ENCODE measurements around the gene TNMD.
"Not testable (repeated sequence)": the region's sequence is repeated elsewhere in the genome, so short reads cannot be mapped to it uniquely, and the experiment has no call there.

The TNMD gene

GRCh38 chrX:100584611-100585010 lies at the start of gene TNMD:
TNMD (plus strand) TSS chrX:100584936; CDS start chrX:100585019, 83 bp downstream.
- no peak within 1 kb of the TSS for H3K4me3 ChIP-seq (ENCODE audit: low read length)
- no peak for TF ChIP-seq ZNF274 (IDR thresholded peaks at IDR 0.05; ENCODE audit: low read depth, low read length)

DNA sequence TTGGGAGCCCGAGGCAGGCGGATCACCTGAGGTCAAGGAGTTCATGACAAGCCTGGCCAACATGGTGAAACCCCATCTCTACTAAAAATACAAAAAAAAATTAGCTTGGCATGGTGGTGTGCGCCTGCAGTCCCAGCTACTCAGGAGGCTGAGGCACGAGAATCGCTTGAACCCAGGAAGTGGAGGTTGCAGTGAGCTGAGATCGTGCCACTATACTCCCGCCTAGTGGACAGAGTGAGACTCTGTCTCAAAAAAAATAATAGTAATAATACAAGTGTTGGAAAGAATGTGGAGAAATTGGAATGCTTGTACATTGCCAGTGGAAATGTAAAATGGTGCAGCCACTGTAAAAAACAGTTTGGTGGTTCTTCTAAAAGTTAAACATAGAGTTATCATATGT lies 19.2 kb upstream of the TNMD start:
- not testable (repeated sequence) for H3K4me3 ChIP-seq (ENCODE audit: low read length)

DNA sequence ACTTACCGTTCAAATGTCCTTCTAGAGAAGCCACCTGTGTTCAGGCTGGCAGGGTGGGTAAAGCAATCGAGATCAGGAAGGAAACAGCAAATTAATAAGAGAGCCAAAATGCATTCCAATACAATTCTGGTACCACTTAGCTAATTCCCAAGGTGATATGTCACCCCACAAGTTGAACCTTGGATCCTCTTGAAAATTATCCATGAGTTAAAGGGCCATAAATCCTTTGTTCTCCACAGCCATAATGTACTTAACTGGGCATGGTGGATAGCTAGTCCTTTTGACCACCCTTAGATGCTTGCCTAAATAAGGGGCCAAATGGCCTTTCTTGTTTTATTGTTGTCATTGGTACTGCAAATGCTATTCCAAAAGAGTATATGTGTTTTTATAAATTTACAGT lies 2.0 kb downstream of the TNMD start:
- TF ChIP-seq ZNF274 (IDR thresholded peaks at IDR 0.05; ENCODE audit: low read depth, low read length), result no peak
- H3K4me3 ChIP-seq (ENCODE audit: low read length), result no peak overlapping the region

DNA sequence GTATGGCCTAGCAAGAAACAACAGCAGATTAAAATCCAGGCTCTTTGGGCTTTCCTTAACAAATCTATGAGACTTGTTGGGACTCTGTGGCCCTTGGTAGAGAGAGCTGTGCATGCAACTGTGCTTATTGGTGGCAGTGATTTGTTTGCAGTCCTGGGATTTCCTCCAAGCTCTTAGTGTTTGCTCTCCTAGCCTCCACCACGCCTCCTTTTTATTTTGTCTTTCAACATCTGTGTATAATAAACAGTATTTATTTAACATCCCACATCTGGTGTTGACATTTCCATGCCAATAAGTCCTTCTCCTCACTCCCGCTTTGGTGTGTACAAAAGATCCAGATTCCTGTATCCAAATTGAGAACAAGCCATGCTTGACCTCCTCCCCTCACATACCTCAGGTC lies 3.1 kb downstream of the TNMD start:
- no peak for TF ChIP-seq ZNF274 (IDR thresholded peaks at IDR 0.05; ENCODE audit: low read depth, low read length)
- H3K4me3 ChIP-seq (ENCODE audit: low read length), result no peak overlapping the region

DNA sequence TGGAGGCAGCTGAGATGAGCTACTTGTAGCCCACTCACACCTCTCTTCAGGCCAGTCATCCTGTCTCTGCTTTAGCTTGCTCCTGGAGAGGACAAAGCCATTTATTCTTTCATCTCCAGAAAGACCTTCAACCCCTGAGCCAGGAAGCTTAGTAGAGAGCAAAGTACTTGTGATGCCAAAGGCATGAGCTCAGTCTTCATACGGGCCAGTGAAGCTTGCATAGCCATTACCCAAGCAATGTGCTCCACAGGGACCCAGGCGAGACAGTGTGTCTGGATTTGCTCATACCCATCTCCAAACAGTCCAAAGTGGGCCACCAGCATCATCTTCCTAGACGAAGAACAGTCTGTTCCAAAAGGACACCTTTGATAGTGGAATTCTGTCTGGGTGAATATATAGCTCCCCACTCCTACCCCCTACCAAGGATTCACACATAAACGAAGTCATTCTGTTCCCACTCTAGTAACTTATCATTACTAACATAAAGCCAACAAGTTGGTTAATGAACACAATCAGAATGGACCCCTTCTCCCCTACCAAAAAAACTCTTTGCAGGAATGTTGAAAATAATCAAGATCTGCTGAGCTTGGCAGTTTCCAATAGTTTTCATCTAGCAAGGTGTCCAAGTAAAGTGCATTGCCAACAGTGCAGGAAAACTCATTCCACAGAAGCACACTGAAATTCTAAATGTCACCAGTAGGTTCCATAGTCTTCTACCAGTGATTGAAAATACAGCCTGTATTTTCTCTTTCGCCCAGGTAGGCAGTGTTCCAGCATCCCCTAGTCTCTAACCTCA lies 6.7 kb downstream of the TNMD start:
- no peak for TF ChIP-seq ZNF274 (IDR thresholded peaks at IDR 0.05; ENCODE audit: low read depth, low read length)

GRCh38 chrX:100593126-100593525 lies 8.4 kb downstream of the TNMD start:
- H3K4me3 ChIP-seq (ENCODE audit: low read length), result no peak overlapping the region
- no peak for TF ChIP-seq ZNF274 (IDR thresholded peaks at IDR 0.05; ENCODE audit: low read depth, low read length)

More for the DNA sequence above, 6.7 kb downstream of the TNMD start:
- H3K4me3 ChIP-seq (ENCODE audit: low read length), result no peak overlapping the region

- no peak for TF ChIP-seq ZNF274 (IDR thresholded peaks at IDR 0.05; ENCODE audit: low read depth, low read length)
- no peak overlapping the region for H3K4me3 ChIP-seq (ENCODE audit: low read length)
Observed at GRCh38 chrX:100593581-100593980, 8.8 kb downstream of the TNMD start.

GRCh38 chrX:100596601-100597000 lies 11.9 kb downstream of the TNMD start:
- H3K4me3 ChIP-seq (ENCODE audit: low read length), result no peak overlapping the region
- TF ChIP-seq ZNF274 (IDR thresholded peaks at IDR 0.05; ENCODE audit: low read depth, low read length), result no peak

GRCh38 chrX:100599456-100599855 lies 14.7 kb downstream of the TNMD start:
- no peak overlapping the region for H3K4me3 ChIP-seq (ENCODE audit: low read length)
- no peak for TF ChIP-seq ZNF274 (IDR thresholded peaks at IDR 0.05; ENCODE audit: low read depth, low read length)

DNA sequence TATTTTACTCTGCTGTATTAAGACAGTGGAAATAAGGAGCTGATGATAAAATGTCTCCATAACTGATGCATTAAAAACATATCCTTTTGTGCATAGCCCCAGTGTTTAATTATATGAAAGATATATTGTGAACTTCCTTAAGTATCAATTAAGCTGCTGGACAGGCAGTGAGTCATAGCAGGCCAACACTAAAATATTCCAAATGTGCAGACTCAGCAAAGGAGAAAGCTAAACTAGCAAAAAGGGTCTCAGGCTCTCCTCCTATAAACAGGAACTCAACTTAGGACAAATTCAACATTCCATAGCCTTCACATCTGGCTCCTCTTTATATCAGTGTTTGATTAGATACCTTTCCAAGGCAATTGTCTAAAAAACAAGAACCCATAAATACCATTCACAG lies 15.6 kb downstream of the TNMD start:
- no peak overlapping the region for H3K4me3 ChIP-seq (ENCODE audit: low read length)
- TF ChIP-seq ZNF274 (IDR thresholded peaks at IDR 0.05; ENCODE audit: low read depth, low read length), result no peak

DNA sequence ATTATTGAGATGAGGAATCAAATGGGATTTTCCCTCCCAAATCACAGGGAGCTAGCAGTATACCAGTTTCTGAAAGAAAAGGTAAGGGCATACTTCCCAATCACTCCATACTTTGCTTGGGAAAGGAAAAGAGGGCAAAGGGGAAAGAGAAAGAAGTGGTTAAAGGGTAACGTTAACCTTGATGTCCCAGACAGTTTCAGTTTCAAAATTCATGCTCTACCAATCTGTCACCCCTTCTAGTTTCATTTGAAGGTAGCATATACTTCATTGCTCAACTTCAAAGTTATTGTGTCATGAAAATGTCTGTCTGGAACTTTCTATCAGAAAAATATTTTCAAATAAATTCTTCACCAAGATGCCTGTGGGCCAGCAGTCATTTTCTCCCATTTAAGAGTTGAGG lies 16.0 kb downstream of the TNMD start:
- no peak overlapping the region for H3K4me3 ChIP-seq (ENCODE audit: low read length)
- TF ChIP-seq ZNF274 (IDR thresholded peaks at IDR 0.05; ENCODE audit: low read depth, low read length), result no peak

DNA sequence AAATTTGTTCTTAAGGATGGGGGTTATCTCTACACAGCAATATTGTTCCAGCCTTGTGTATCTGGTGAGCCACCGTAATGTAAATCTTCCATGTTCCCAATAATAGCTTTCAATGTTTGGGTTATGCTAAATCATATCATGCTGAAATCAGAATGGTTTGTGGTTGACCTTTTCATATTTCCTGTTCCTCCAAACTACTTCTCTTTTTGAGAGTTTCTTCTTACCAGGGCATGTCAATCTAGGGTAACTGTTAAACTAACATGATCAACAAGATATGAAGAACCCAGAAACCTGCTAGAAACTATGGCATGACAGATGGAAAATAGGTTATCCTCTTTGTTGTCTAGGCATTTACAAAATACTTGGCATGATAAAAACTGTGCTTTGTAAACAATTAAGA lies 22.0 kb downstream of the TNMD start:
- no peak overlapping the region for H3K4me3 ChIP-seq (ENCODE audit: low read length)
- no peak for TF ChIP-seq ZNF274 (IDR thresholded peaks at IDR 0.05; ENCODE audit: low read depth, low read length)

DNA sequence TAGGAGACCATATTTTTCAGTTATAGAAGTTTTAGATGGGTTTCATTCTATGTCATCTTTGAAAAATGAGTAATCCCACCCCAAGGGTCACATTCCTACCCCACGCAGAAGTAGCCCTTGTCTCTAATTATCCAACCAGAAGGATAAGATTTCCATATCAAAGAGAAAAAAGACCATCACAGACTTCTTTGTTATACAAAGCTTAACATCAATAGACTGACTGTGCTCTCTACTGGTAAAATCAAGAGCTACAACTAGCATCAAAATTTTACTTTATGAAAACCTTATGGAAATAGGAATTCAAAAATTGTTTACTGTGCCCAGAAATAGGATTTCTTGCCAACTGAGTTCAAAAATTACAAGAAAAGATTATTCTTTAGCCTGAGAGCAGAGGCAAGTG lies 24.9 kb downstream of the TNMD start:
- H3K4me3 ChIP-seq (ENCODE audit: low read length), result no peak overlapping the region
- TF ChIP-seq ZNF274 (IDR thresholded peaks at IDR 0.05; ENCODE audit: low read depth, low read length), result no peak

GRCh38 chrX:100611951-100612350 lies 27.2 kb downstream of the TNMD start:
- no peak overlapping the region for H3K4me3 ChIP-seq (ENCODE audit: low read length)
- TF ChIP-seq ZNF274 (IDR thresholded peaks at IDR 0.05; ENCODE audit: low read depth, low read length), result no peak

DNA sequence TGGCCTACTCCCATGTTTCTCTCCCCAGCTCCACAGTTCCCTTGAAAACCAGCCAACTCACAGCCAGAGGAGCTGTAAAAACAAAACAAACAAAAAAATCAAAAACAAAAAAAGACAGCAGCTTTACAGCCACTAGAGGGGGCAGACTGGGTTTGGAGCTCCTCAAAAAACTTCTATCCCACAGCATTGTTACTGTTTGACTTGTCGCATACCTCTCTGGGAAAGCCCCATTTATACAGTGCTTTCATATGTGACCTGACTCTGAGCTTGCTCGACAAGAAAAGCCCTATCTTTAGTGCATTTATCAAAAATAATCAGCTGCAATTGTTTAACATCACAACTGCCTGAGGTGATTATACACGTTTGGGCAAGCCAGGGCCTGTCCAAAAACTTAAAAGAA lies 30.3 kb downstream of the TNMD start:
- no peak overlapping the region for H3K4me3 ChIP-seq (ENCODE audit: low read length)
- no peak for TF ChIP-seq ZNF274 (IDR thresholded peaks at IDR 0.05; ENCODE audit: low read depth, low read length)

DNA sequence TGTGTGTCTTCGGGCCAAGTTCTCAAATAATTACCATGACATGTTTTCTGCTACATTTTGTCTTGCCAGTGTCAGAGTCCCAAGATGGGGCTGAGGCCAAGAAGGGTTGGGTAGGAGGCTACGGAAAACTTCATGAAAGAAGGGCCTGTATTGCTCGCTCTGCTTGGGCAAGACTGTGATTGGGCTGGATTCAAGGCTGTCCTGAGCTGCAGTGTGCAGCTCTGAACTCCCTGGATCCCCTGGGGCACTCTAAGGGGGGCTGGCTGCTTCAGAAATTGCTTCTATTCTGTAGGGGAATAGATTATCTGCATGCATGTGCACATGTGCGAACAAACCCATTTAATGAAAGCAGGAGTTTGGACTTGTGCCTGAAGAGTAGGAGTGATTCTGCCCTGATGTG lies 38.3 kb downstream of the TNMD start:
- no peak for TF ChIP-seq ZNF274 (IDR thresholded peaks at IDR 0.05; ENCODE audit: low read depth, low read length)
- H3K4me3 ChIP-seq (ENCODE audit: low read length), result no peak overlapping the region

Measured in GM08714 (cell line).